Measurements from ENCODE around the gene TMEM117.
"Not testable (repeated sequence)": the region's sequence is repeated elsewhere in the genome, so short reads cannot be mapped to it uniquely, and the experiment has no call there.

Gene TMEM117

DNA sequence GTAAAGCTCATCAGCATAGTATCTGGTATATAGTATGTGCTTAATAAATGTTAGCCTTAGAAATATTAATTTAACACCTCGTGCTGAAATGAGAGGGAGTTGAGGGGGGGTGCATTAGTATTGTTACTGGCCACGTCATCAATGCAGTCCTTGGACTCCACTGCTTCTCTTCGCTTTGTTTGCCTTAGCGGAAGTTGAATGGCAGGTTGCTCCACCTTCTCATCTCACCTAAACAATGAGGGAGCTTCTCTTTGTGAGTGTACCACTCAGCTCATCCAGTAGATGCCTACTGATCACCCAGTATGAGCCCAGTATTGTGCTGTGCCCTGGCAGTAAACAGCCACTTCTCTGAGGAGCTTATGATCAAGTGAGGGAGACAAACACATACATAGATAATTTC lies 4.5 kb downstream of the TMEM117 start:
- DNase-seq (ENCODE audit: low read depth): no peak

DNA sequence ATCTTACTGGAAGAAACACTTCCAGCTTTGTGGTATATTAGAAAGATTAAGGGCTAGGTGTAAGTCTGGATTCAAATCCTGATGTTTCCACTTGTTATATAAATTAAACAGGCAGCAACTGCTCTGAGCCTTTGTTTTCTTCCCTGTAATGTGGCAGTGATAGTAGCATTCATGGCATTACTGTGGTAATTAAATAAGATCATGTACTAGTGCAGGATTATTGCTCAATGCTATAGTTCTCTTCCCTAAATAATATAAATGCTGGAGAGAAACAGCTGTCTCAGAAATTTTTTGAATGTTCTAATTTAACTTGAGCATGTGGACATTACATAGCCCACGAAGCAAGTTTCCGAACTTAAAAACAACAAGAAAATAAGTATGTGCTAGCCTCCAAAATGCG lies 5.4 kb downstream of the TMEM117 start:
- no peak for DNase-seq (ENCODE audit: low read depth)

DNA sequence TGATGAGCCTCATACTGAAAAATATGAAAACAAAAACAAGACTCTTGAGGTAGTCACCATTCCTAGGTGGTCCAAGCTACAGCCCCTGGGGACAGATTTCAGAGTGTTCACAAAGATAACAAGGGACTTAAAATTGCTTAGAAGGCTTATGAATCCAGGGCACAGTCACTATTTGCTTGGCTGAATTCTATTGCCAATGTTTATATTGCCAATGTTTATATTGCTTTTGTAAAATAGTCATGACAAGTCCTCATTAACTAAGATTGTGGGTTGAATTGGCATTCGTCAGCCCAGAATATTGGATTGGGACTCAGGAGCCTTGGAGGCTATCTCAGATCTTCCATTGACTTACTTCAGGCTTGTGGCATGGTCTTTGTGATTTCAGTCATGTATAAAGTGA lies 6.4 kb downstream of the TMEM117 start:
- no peak for DNase-seq (ENCODE audit: low read depth)

DNA sequence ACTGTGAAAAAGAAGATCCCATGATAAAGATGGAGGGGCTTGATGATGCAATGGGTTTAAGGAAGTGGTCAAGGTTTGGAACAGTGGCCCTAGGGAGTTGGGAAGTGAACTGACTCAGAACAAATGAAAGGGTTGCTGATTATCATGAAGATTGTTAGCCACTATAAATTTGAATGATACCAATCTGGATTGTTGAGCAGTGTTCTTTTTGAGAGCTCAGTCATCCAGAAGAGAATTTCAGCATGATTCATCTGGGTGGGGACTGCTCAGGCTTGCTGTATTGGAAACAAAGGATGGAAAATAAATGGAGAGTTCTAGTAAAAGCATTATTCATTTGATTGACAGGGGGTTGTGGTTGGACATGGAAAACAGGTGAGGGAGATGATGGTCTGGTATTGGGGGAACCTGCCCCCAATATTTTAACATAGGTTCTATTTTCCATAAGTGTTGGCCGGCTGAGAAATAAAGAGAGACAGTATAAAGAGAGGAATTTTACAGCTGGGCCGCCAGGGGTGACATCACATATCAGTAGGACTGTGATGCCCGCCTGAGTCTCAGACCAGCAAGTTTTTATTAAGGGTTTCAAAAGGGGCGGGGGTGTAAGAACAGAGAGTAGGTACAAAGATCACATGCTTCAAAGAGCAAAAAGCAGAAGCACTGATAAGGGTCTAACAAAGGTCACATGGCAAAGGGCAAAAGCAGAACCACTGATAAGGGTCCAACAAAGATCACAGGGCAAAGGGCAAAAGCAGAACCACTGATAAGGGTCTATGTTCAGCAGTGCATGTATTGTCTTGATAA lies 11.7 kb downstream of the TMEM117 start:
- not testable (repeated sequence) for DNase-seq (ENCODE audit: low read depth)

DNA sequence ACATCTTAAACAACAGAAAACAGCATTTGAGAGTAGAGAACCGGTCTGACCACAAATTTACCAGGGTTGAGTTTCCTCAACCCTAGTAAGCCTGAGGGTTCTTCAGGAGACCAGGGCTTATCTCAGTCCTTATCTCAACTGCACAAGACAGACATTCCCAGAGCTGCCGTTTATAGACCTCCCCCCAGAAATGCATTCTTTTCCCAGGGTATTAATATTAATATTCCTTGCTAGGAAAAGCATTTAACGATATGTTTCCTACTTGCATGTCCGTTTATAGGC lies 12.3 kb downstream of the TMEM117 start:
- DNase-seq (ENCODE audit: low read depth): no peak

- no peak for DNase-seq (ENCODE audit: low read depth)
These were observed 12.9 kb downstream of the TMEM117 start for GRCh38 chr12:43848786-43849185.

GRCh38 chr12:43852744-43853143 lies 16.9 kb downstream of the TMEM117 start:
- DNase-seq (ENCODE audit: low read depth): no peak

DNA sequence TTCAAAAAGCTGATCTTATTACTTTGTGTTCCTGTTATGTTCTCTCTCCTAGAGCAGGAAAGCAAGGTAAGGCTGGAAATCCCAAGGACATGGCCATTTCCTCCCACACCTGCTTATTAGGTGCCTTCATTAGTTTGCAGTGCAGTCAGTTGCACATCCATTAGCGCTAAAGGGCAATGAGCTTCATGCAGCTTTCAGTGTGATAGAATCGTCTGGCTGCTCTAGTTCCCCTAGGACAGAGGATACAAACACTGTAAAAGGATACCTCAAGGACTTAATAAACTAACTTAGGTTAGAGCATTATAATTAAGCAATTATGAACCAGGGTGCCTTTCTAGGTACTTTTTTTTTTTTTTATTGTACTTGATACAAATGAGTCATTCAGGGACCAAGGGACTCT lies 21.1 kb downstream of the TMEM117 start:
- DNase-seq (ENCODE audit: low read depth): no peak

DNA sequence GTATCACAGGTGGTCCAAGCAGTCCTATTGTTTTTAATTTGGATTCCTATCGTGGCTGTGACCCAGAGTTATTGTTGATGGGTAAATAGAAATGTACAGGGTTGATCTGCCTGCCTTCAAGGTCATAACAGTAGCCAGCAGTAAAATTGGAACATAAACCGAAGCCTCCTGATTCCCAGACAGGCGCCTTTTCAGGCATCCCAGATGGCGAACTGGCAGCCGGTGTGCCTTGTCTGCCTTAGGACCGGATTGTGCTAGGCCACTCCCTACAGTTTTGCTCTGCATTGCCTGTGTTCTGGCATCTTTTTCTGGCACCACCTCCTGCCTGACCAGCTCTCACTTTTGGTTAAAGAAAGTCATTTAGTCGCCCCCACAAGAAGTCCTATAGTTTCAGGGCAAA lies 22.2 kb downstream of the TMEM117 start:
- DNase-seq (ENCODE audit: low read depth): no peak

- DNase-seq (ENCODE audit: low read depth): no peak
These were observed 23.1 kb downstream of the TMEM117 start for GRCh38 chr12:43858991-43859390.

DNA sequence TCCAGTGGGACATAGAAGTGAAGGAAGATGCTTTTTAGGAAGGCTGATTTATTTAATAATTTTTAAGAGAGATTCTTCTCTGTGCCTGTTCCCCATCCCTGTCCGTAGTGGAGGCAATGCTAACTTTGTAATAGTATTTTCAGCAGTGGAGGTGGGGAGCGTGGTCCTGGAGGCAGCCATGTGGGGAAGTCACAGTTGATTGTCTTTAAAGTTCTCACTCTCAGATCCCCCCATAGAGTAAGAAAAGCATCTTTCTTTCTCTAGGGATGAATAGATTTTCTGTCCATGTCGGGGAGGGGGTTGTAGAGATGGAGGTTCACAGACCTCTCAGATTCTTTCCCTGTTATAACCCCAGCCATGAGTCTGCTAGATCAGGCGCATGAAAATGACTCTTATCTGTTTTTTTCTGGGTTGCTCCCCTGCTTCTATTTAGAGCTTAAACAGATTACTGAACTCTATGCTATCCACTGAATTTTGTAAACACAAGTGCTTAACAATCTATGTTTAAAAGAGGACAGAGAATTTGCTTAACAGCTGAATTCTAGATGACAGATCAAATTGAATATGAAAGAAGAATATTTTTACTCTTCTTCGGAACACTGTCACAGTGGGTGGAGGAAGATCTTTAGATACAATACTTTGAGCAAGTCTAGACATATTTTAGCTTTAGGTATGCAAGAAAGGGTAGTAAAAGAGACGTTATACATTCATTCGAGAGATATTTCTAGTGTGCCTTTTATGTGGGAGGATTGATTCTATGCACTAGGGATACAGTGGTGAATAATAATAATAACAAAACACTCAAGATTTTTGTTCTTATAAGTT lies 25.3 kb downstream of the TMEM117 start:
- DNase-seq (ENCODE audit: low read depth): no peak

- no peak for DNase-seq (ENCODE audit: low read depth)
These were observed 25.9 kb downstream of the TMEM117 start for GRCh38 chr12:43861840-43862150.

GRCh38 chr12:43863770-43864366 lies 28.0 kb downstream of the TMEM117 start:
- no peak for DNase-seq (ENCODE audit: low read depth)

DNA sequence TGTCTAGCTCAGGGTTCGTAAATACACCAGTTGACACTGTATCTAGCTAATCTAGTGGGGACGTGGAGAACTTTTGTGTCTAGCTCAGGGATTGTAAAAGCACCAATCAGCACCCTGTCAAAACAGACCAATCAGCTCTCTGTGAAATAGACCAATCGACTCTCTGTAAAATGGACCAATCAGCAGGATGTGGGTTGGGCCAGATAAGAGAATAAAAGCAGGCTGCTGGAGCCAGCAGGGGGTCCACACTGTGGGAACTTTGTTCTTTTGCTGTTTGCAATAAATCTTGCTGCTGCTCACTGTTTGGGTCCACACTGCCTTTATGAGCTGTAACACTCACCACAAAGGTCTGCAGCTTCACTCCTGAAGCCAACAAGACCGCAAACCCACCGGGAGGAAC lies 28.7 kb downstream of the TMEM117 start:
- not testable (repeated sequence) for DNase-seq (ENCODE audit: low read depth)

- no peak for DNase-seq (ENCODE audit: low read depth)
These were observed 33.3 kb downstream of the TMEM117 start for GRCh38 chr12:43869184-43869583.

- not testable (repeated sequence) for DNase-seq (ENCODE audit: low read depth)
These were observed 33.9 kb downstream of the TMEM117 start for GRCh38 chr12:43869765-43870164.

DNA sequence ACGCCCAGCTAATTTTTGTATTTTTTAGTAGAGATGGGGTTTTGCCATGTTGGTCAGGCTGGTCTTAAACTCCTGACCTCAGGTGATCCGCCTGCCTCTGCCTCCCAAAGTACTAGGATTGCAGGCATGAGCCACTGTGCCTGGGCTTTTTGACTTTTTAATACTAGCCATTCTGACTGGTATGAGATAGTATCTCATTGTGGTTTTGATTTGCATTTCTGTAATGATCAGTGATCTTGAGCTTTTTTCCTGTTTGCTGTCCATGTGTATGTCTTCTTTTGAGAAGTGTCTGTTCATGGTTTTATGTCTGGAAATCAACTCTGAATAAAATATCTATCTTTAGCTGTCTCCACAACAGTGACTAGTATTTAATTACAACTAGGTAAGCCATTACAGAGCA lies 35.4 kb downstream of the TMEM117 start:
- not testable (repeated sequence) for DNase-seq (ENCODE audit: low read depth)

DNA sequence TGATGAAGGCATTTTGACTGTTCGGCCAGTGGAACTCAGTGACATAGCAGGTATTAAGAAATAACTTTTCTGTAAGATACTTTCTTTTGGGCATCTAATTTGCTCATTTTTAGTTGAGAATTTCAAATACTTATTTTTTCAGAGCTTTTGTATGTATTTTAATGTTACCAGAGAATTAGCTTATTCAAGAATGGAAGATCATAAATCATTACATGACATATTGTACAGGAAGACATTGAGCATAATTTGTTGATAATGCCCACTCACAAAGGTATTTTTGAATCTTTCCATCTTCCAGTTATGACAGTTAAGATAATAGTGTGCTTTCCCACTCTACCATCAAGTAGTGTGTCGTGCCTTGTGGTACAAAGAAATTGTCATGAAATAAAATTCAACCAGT lies 36.5 kb downstream of the TMEM117 start:
- no peak for DNase-seq (ENCODE audit: low read depth)

- no peak for DNase-seq (ENCODE audit: low read depth)
These were observed 42.2 kb downstream of the TMEM117 start for GRCh38 chr12:43878050-43878449.

DNA sequence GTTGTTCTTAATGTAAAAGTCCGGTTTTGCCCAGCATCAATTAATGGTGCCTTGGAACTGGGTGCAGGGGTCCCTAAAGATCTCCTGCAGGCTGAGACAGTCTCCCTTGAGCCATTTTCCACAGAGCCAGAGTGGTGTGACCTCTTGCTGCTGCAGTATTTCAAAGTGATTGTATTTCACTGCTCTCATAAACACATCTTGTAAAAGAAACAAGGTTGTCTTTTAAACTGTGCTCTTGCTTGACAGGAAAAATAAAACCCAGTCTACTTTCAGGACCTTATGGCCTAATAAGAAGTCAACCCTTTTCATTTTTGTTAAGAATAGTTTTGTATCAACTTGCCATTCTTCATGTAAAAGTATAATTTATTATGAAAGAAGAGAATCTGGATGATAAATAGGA lies 44.7 kb downstream of the TMEM117 start:
- no peak for DNase-seq (ENCODE audit: low read depth)

GRCh38 chr12:43882578-43883178 lies 46.8 kb downstream of the TMEM117 start:
- no peak for DNase-seq (ENCODE audit: low read depth)

GRCh38 chr12:43883311-43883710 lies 47.4 kb downstream of the TMEM117 start:
- no peak for DNase-seq (ENCODE audit: low read depth)

DNA sequence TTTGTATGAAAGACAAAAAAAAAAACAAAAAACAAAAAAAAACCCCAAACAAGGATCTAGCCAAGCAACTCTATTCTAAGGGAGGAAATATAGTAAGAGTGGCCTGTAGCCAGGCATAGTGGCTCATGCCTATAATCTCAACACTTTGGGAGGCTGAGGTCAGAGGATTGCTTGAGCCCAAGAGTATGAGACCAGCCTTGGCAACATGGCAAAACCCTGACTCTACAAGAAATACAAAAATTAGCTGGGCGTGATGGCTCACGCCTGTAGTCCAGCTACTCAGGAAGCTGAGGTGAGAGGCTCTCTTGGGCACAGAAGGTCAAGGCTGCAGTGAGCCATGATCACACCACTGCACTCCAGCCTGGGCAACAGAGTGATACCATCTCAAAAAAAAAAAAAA lies 47.9 kb downstream of the TMEM117 start:
- DNase-seq (ENCODE audit: low read depth): no peak
